ENCODE data around the gene PJA1. TPM values are rescaled to one million over a fixed set of nuclear protein-coding genes. Genes with fewer than 3 reads are reported as not detected.

PJA1 gene
- total and polyA plus RNA-seq, 2 donors (not counting 3 experiments of a cell fraction or from before 2014, with no cell fraction given) = 8.2 to 16.1 TPM

GRCh38 chrX:69123481-69123880 lies 41.8 kb downstream of the PJA1 start:
- Histone ChIP-seq H3K27me3 (ENCODE audit: control insufficient read depth in 2 of 2, insufficient read depth in 2 of 2, low read length in 2 of 2) (peaks cover 6 to 7% of the 10 kb centered on the region in 2 experiments), H3K27ac (ENCODE audit: insufficient read depth, low read depth, low read length) (no peak overlapping the region), H3K9me1 (replicated peaks; ENCODE audit: control insufficient read depth, extremely low read depth, insufficient read depth, low read length) (no peaks in the 10 kb centered on the region), H3K36me3 (ENCODE audit: control insufficient read depth in 2 of 2, extremely low read depth in 1 of 2, insufficient read depth in 2 of 2, low read length in 2 of 2) (no peaks in the 10 kb centered on the region), H3K79me2 (ENCODE audit: control insufficient read depth, insufficient read depth, low read length) (no peaks in the 10 kb centered on the region), H2AFZ (ENCODE audit: low read depth, low read length) (no peak overlapping the region), H3K4me2 (ENCODE audit: insufficient read depth, low read length) (no peak overlapping the region), H3K9ac (replicated peaks; ENCODE audit: extremely low read depth, insufficient read depth, low read length) (no peak overlapping the region), H3K9me3 (replicated peaks; ENCODE audit: control insufficient read depth, insufficient read depth, low read length) (no peaks in the 10 kb centered on the region), H3K4me1 (ENCODE audit: control insufficient read depth, extremely low read depth, insufficient read depth, low read length) (no peaks in the 10 kb centered on the region), H3K4me3 (replicated peaks in 1 of 3; ENCODE audit: insufficient read depth in 1 of 3, low read depth in 1 of 3, low read length in 3 of 3) (no peak overlapping the region), H4K20me1 (replicated peaks; ENCODE audit: control insufficient read depth, extremely low read depth, insufficient read depth, low read length) (no peaks in the 10 kb centered on the region)
- ChIA-PET POLR2A (no interaction called here), CTCF (interaction anchor here (1.3 kb wide), 1 partner anchor 296 kb away, joined by 4 read pairs; no protein-coding TSS in a partner anchor)
- BruUV-seq (replicated peaks) = no TSS peak
- dilution Hi-C loops (cut with MboI; ENCODE audit: extremely low pct_ligation_motif_present, low sequenced_read_pairs) (no loop called here), intact Hi-C loops (cut with micrococcal nuclease) (no loop called here)
- TF ChIP-seq CTCF (IDR thresholded peaks at IDR 0.05; ENCODE audit: extremely low read depth in 1 of 2, insufficient read depth in 1 of 2, low read depth in 1 of 2, low read length in 2 of 2) = no peak
- TF ChIP-seq EZH2 (IDR thresholded peaks at IDR 0.05; ENCODE audit: borderline replicate concordance, low read depth, low read length, severe bottlenecking) = no peak
- TF ChIP-seq POLR2AphosphoS5 (IDR thresholded peaks at IDR 0.05; ENCODE audit: insufficient read depth, low read depth, low read length) = no peak
- no peak for TF ChIP-seq GATA2 (IDR thresholded peaks at IDR 0.05; ENCODE audit: insufficient read depth, insufficient read length, low read depth, low read length)
- TF ChIP-seq FOS (IDR thresholded peaks at IDR 0.05; ENCODE audit: borderline replicate concordance, insufficient read depth, low read length) = no peak
- FAIRE-seq (no peak), DNase-seq (ENCODE audit: low read depth, low spot score) (no peak)
